Measurements from ENCODE around the gene ARFGEF3. TPM values are rescaled to one million over a fixed set of nuclear protein-coding genes. Genes with fewer than 3 reads are reported as not detected.

The ARFGEF3 gene
- total and polyA plus RNA-seq, 11 donors, result 0.58 to 11.9 (median 2.5) TPM

DNA sequence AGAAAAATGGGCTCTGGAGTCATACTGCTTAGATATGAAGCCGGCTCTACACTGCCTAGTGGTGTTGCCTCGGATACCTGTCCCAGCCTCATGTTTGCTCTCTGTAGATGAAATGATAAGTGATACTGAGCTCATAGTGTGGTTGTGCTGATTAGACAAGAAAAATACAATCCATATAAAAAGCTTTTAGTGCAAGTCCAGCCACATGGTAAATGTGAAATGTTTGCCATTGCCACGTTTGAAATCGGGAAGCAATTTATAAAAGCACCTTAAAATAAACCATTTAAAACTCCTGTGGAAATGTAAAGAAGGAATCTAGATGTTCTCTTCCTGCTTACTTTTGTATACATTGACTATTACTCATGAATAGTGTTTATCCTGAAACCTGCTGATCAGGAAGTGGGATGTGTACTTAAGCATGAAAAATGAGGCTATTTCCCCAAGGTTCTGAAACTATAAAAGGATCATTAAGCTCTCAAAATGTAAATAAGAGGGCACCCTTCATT, 69.7 kb downstream of the ARFGEF3 start:
- no peak for TF ChIP-seq POLR2A (IDR thresholded peaks at IDR 0.05)
- TF ChIP-seq, protein P1, sequence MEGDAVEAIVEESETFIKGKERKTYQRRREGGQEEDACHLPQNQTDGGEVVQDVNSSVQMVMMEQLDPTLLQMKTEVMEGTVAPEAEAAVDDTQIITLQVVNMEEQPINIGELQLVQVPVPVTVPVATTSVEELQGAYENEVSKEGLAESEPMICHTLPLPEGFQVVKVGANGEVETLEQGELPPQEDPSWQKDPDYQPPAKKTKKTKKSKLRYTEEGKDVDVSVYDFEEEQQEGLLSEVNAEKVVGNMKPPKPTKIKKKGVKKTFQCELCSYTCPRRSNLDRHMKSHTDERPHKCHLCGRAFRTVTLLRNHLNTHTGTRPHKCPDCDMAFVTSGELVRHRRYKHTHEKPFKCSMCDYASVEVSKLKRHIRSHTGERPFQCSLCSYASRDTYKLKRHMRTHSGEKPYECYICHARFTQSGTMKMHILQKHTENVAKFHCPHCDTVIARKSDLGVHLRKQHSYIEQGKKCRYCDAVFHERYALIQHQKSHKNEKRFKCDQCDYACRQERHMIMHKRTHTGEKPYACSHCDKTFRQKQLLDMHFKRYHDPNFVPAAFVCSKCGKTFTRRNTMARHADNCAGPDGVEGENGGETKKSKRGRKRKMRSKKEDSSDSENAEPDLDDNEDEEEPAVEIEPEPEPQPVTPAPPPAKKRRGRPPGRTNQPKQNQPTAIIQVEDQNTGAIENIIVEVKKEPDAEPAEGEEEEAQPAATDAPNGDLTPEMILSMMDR (IDR thresholded peaks at IDR 0.05), result no peak
- intact Hi-C loops (cut with DNase I), result no loop called here
- Histone ChIP-seq H3K9me3 (no peaks in the 10 kb centered on the region), H3K27ac (no peak overlapping the region), H3K4me1 (no peaks in the 10 kb centered on the region), H3K27me3 (no peaks in the 10 kb centered on the region), H3K4me3 (no peak overlapping the region), H3K36me3 (no peaks in the 10 kb centered on the region)
- ATAC-seq (no peak), DNase-seq (no peak)
- 59 to 65% (median 63%) methylated on average over 4 of the region's 4 CpGs for WGBS, 4 donors

DNA sequence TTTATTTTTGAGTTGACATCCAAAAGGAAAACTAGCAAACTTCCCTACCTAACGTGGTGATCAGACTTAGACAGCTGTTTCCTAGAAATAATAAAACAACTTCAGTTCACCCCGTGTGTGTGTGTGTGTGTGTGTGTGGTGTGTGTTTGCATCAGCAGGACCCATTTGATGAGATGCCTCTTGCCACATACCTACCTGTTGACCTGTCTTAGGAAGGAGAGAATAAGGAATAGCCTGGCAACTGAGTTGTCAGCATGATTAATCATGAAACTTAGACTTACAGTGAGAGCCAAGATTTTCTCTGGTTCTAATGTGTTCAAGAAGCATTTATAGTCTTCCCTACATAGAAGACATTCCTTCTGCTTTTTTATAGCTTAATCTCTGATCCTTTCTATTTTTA, 72.6 kb downstream of the ARFGEF3 start:
- 67 to 84% (median 73%) methylated on average over 2 of the region's 2 CpGs for WGBS, 4 donors
- H3K27me3 ChIP-seq, result no peaks in the 10 kb centered on the region
- TF ChIP-seq, protein P1 (IDR thresholded peaks at IDR 0.05), result no peak
- TF ChIP-seq POLR2A (IDR thresholded peaks at IDR 0.05), result no peak

DNA sequence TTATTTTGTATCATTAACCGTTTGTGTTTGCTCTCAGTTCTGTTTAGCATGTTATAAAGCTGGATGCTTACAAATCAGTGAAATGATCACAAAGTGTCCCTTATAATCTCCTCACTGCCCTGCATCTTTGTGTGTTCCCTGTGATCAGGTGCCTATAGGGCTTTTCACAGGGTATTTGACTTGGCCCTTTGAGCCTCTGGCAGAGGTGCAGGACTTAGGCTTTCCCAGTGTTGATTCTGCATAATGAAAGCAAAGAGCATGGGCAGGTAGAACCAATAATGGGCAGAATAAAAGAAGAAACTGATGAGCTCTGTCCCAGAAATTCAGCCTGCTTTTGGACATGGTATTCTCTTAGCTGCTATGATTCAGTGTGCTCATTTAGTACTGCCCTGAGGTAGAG, 73.5 kb downstream of the ARFGEF3 start:
- H3K9me3 ChIP-seq, result no peaks in the 10 kb centered on the region
- H3K27me3 ChIP-seq, result no peaks in the 10 kb centered on the region
- H3K4me3 ChIP-seq, result no peak overlapping the region
- TF ChIP-seq POLR2A (IDR thresholded peaks at IDR 0.05), result no peak
- TF ChIP-seq, protein P1 (IDR thresholded peaks at IDR 0.05), result no peak
- ATAC-seq (no peak), DNase-seq (no peak)
- H3K36me3 ChIP-seq, result no peaks in the 10 kb centered on the region
- H3K27ac ChIP-seq, result no peak overlapping the region
- H3K4me1 ChIP-seq, result no peaks in the 10 kb centered on the region
- intact Hi-C loops (cut with DNase I), result no loop called here
- WGBS, 4 donors, result 80 to 93% (median 84%) methylated on average over 1 of the region's 1 CpG

More for the DNA sequence above, 72.6 kb downstream of the ARFGEF3 start:
- DNase-seq, result no peak
- no peak for ATAC-seq
- no peaks in the 10 kb centered on the region for H3K9me3 ChIP-seq
- no peaks in the 10 kb centered on the region for H3K36me3 ChIP-seq
- H3K4me3 ChIP-seq, result no peak overlapping the region
- H3K27ac ChIP-seq, result no peak overlapping the region
- H3K4me1 ChIP-seq, result no peaks in the 10 kb centered on the region
- intact Hi-C loops (cut with DNase I), result no loop called here

DNA sequence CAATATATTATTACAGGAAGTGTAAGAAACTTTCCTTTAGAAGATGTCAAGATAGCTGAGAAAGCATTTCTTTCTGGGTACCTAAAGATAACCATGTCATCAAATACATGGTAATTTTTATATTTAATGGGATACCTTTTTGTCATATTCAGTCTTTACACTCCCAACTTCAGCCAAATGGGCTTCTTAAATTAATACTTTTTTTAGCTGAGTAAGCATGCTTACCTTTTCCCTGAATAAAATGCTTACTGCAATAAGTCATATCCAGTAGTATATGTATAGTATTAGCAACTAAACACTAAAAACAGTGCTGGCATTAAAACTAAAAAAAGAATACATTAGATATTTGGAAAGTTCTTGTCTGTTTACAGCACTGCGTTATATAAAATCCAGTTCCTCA, 74.0 kb downstream of the ARFGEF3 start:
- DNase-seq (no peak), ATAC-seq (no peak)
- H3K36me3 ChIP-seq, result no peaks in the 10 kb centered on the region
- H3K27me3 ChIP-seq, result no peaks in the 10 kb centered on the region
- TF ChIP-seq, protein P1 (IDR thresholded peaks at IDR 0.05), result no peak
- TF ChIP-seq POLR2A (IDR thresholded peaks at IDR 0.05), result no peak
- H3K4me3 ChIP-seq, result no peak overlapping the region
- 84 to 88% (median 86%) methylated on average over 1 of the region's 1 CpG for WGBS, 4 donors
- H3K9me3 ChIP-seq, result no peaks in the 10 kb centered on the region
- no peaks in the 10 kb centered on the region for H3K4me1 ChIP-seq
- intact Hi-C loops (cut with DNase I), result no loop called here
- H3K27ac ChIP-seq, result no peak overlapping the region

Measured in heart left ventricle (tissue), 16 donors.